ENCODE data around the gene ERMAP. TPM values are rescaled to one million over a fixed set of nuclear protein-coding genes. Genes with fewer than 3 reads are reported as not detected.

The ERMAP gene
- total RNA-seq, 4 donors from 2014 or later = 12.5 to 30.7 (median 14.1) TPM

DNA sequence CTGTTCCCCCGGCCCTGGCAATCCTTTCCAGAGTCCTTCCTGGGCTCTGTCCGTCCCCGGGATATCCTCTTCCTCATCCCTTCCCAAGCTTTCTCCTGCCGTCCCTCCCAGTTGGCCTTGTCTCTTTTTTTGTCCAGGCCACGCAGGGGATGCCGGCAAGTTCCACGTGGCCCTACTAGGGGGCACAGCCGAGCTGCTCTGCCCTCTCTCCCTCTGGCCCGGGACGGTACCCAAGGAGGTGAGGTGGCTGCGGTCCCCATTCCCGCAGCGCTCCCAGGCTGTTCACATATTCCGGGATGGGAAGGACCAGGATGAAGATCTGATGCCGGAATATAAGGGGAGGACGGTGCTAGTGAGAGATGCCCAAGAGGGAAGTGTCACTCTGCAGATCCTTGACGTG, 13.7 kb downstream of the ERMAP start:
- intact Hi-C loops (cut with DNase I; ENCODE audit: low total_unique reads) (no loop called here), in situ Hi-C loops (cut with MboI; ENCODE audit: low pct_ligation_motif_present in 1 of 4, low pct_unique_long_range_greater_than_20kb in 1 of 4, low sequenced_read_pairs in 3 of 4) (no loop called here)
- no peak for DNase-seq
- H3K4me3 ChIP-seq = no peak overlapping the region
- WGBS, 2 donors (ENCODE audit: low coverage in 1 of 2) = 92% methylated on average over 17 of the region's 17 CpGs; no CpG with 5 or more reads in 1 of the 2 donors
- H3K27ac ChIP-seq = no peak overlapping the region
- H3K9me3 ChIP-seq = no peaks in the 10 kb centered on the region
- H3K27me3 ChIP-seq = no peaks in the 10 kb centered on the region
- TF ChIP-seq POLR2A (IDR thresholded peaks at IDR 0.05) (no peak), POLR2AphosphoS5 (IDR thresholded peaks at IDR 0.05) (no peak)
- no peaks in the 10 kb centered on the region for H3K4me1 ChIP-seq
- H3K36me3 ChIP-seq = no peaks in the 10 kb centered on the region

DNA sequence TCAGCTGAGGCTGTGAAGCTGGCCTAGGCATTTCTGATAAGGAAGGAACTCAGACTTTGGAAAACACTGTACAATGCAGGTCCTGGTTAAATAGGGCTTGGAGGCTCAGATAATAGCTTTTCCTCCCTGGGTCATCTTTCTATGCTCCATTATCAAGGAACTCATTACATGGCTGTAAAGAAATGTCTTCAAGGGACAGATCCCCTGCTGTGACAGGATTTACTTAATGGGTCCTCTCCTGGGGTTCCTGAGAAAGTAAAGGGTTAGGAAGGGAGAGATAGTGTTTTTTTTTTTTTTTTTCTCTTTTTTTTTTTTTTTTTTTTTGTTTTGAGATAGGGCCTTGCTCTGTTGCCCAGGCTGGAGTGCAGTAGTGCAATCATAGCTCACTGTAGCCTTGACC, 14.4 kb downstream of the ERMAP start:
- Histone ChIP-seq H3K4me1 (no peaks in the 10 kb centered on the region), H3K27ac (no peak overlapping the region), H3K27me3 (no peaks in the 10 kb centered on the region), H3K36me3 (no peaks in the 10 kb centered on the region), H3K4me3 (no peak overlapping the region), H3K9me3 (no peaks in the 10 kb centered on the region)
- TF ChIP-seq, protein P1, sequence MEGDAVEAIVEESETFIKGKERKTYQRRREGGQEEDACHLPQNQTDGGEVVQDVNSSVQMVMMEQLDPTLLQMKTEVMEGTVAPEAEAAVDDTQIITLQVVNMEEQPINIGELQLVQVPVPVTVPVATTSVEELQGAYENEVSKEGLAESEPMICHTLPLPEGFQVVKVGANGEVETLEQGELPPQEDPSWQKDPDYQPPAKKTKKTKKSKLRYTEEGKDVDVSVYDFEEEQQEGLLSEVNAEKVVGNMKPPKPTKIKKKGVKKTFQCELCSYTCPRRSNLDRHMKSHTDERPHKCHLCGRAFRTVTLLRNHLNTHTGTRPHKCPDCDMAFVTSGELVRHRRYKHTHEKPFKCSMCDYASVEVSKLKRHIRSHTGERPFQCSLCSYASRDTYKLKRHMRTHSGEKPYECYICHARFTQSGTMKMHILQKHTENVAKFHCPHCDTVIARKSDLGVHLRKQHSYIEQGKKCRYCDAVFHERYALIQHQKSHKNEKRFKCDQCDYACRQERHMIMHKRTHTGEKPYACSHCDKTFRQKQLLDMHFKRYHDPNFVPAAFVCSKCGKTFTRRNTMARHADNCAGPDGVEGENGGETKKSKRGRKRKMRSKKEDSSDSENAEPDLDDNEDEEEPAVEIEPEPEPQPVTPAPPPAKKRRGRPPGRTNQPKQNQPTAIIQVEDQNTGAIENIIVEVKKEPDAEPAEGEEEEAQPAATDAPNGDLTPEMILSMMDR (IDR thresholded peaks at IDR 0.05) = no peak
- TF ChIP-seq EP300 (IDR thresholded peaks at IDR 0.05; ENCODE audit: low read depth) (no peak), POLR2AphosphoS5 (IDR thresholded peaks at IDR 0.05) (no peak), POLR2A (IDR thresholded peaks at IDR 0.05) (no peak)
- no peak for DNase-seq
- in situ Hi-C loops (cut with MboI; ENCODE audit: low pct_ligation_motif_present in 1 of 4, low pct_unique_long_range_greater_than_20kb in 1 of 4, low sequenced_read_pairs in 3 of 4) (no loop called here), intact Hi-C loops (cut with DNase I; ENCODE audit: low total_unique reads) (no loop called here)

DNA sequence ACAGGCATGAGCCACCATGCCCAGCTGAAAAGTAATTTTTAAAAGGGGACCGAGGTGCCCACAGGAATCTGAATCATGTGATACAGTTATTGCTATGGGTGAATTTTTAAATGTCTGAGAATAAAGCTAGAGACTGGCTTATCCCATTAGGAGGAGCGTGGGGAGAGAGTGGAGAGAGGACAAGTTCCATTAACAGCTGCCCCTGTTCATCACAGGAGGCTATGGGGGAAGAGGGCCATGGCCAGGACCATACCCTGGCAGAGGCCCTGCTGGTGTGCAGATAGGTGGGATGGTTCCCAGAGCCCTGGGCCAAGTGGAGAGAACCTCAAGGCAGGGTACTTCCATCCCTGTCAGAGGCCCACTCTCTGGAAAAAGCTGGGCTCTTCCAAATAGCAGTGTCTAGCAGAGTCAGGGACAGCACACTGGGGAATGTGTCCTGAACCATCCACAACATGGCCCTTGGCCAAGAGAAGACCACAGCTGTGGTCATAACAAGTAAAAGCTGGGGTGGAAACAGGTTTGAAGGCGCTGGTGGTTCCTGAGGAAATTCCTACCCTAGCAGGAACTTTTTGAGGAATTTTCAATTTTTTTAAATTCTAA, 15.8 kb downstream of the ERMAP start:
- H3K36me3 ChIP-seq = no peaks in the 10 kb centered on the region
- intact Hi-C loops (cut with DNase I; ENCODE audit: low total_unique reads) (no loop called here), in situ Hi-C loops (cut with MboI; ENCODE audit: low pct_ligation_motif_present in 1 of 4, low pct_unique_long_range_greater_than_20kb in 1 of 4, low sequenced_read_pairs in 3 of 4) (no loop called here)
- TF ChIP-seq EP300 (IDR thresholded peaks at IDR 0.05; ENCODE audit: low read depth) = no peak
- no peak for TF ChIP-seq POLR2AphosphoS5 (IDR thresholded peaks at IDR 0.05)
- TF ChIP-seq POLR2A (IDR thresholded peaks at IDR 0.05) = no peak
- TF ChIP-seq, protein P1 (IDR thresholded peaks at IDR 0.05) = no peak
- no peaks in the 10 kb centered on the region for H3K9me3 ChIP-seq
- no peaks in the 10 kb centered on the region for H3K4me1 ChIP-seq
- no peak for DNase-seq
- no peak overlapping the region for H3K4me3 ChIP-seq
- WGBS, 2 donors (ENCODE audit: low coverage in 1 of 2) = 93 to 100% methylated on average over 1 to 3 of the region's 3 CpGs
- H3K27ac ChIP-seq = no peak overlapping the region
- no peaks in the 10 kb centered on the region for H3K27me3 ChIP-seq

DNA sequence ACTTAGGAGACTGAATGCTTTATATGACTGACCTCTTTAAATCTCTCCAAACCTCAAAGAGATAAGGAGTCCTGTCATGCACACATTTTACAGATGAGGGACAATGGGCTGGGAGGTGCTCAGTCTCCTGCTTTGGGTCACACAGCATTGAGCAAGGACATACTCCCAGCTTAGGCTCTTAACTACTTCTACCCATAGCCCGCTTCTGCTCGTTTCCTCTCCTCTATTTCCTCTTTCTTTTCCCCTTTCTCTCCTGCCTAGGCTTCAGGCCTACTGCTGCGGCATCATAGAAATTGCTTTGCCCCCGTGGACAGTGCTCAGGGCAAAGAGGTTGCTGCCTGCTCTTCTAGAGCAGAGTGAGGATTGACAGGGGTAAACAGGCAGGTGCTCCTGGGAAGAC, 17.1 kb downstream of the ERMAP start:
- in situ Hi-C loops (cut with MboI; ENCODE audit: low pct_ligation_motif_present in 1 of 4, low pct_unique_long_range_greater_than_20kb in 1 of 4, low sequenced_read_pairs in 3 of 4) (no loop called here), intact Hi-C loops (cut with DNase I; ENCODE audit: low total_unique reads) (no loop called here)
- Histone ChIP-seq H3K9me3 (no peaks in the 10 kb centered on the region), H3K4me3 (no peak overlapping the region), H3K36me3 (no peaks in the 10 kb centered on the region), H3K4me1 (no peaks in the 10 kb centered on the region), H3K27me3 (no peaks in the 10 kb centered on the region), H3K27ac (no peak overlapping the region)
- TF ChIP-seq EP300 (IDR thresholded peaks at IDR 0.05; ENCODE audit: low read depth) = no peak
- TF ChIP-seq POLR2A (IDR thresholded peaks at IDR 0.05) = no peak
- TF ChIP-seq, protein P1 (IDR thresholded peaks at IDR 0.05) = no peak
- TF ChIP-seq POLR2AphosphoS5 (IDR thresholded peaks at IDR 0.05) = no peak
- WGBS, 2 donors (ENCODE audit: low coverage in 1 of 2) = 80 to 83% methylated on average over 4 of the region's 4 CpGs
- no peak for DNase-seq

DNA sequence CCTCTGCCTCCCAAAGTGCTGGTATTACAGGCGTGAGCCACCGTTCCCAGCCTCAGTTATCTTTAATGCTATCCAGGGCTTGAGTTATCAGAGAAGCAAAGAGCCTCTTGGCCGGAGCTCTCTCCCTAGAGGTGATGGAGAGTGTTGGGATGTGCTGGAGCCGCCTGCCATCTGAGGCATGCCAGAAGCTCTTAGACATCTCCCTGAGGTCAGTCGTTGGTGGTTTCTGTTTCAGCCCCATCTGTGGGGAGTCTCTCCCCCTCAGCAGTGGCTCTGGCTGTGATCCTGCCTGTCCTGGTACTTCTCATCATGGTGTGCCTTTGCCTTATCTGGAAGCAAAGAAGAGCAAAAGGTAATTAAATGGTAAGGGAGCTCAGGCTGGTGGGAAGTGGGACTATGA, 17.9 kb downstream of the ERMAP start:
- Histone ChIP-seq H3K4me3 (no peak overlapping the region), H3K9me3 (no peaks in the 10 kb centered on the region), H3K36me3 (no peaks in the 10 kb centered on the region), H3K4me1 (no peaks in the 10 kb centered on the region), H3K27ac (no peak overlapping the region), H3K27me3 (no peaks in the 10 kb centered on the region)
- TF ChIP-seq EP300 (IDR thresholded peaks at IDR 0.05; ENCODE audit: low read depth) (no peak), POLR2AphosphoS5 (IDR thresholded peaks at IDR 0.05) (no peak), POLR2A (IDR thresholded peaks at IDR 0.05) (no peak)
- TF ChIP-seq, protein P1 (IDR thresholded peaks at IDR 0.05) = no peak
- no peak for DNase-seq
- intact Hi-C loops (cut with DNase I; ENCODE audit: low total_unique reads) = no loop called here
- WGBS, 2 donors (ENCODE audit: low coverage in 1 of 2) = 89 to 100% methylated on average over 2 to 5 of the region's 5 CpGs
- in situ Hi-C loops (cut with MboI; ENCODE audit: low pct_ligation_motif_present in 1 of 4, low pct_unique_long_range_greater_than_20kb in 1 of 4, low sequenced_read_pairs in 3 of 4) = no loop called here
